DOHH2 (cell line): ENCODE measurements around the gene IYD.

Source experiments
- H3F3A ChIP-seq: fragments of 200-600 bp; sonication (generic), shearing (Covaris generic); 2 replicates; pipeline ENCODE4 v1.6.0; 2016; ENCODE audit warnings: antibody characterized with exemption, mild to moderate bottlenecking; ENCODE audit not compliant: control insufficient read depth, insufficient read depth
- H3K27ac ChIP-seq: fragments of 200-600 bp; sonication (generic); 2 replicates; pipeline ENCODE4 v1.5.1; 2014; ENCODE audit warnings: low read depth, mild to moderate bottlenecking, low read length, moderate library complexity
- H3K27me3 ChIP-seq: fragments of 200-600 bp; sonication (generic); 2 replicates; pipeline ENCODE4 v1.6.1; 2014; ENCODE audit warnings: mild to moderate bottlenecking, low read length, mixed read lengths; ENCODE audit not compliant: control insufficient read depth
- H3K36me3 ChIP-seq: fragments of 200-600 bp; sonication (generic); 2 replicates; pipeline ENCODE4 v1.6.1; 2014; ENCODE audit warnings: mild to moderate bottlenecking, low read length, moderate library complexity, mixed read lengths; ENCODE audit not compliant: control insufficient read depth
- H3K4me1 ChIP-seq: fragments of 200-600 bp; sonication (generic); 2 replicates; pipeline ENCODE4 v1.6.1; 2014; ENCODE audit warnings: mild to moderate bottlenecking, low read length, mixed read lengths; ENCODE audit not compliant: control insufficient read depth
- H3K4me2 ChIP-seq: fragments of 200-600 bp; sonication (generic); 2 replicates; pipeline ENCODE4 v1.6.0; 2014; ENCODE audit warnings: mild to moderate bottlenecking, low read length, moderate library complexity
- H3K4me3 ChIP-seq: fragments of 200-600 bp; sonication (generic); 2 replicates; pipeline ENCODE4 v1.5.1; 2014; ENCODE audit warnings: mild to moderate bottlenecking, low read length, mixed read lengths
- H3K79me2 ChIP-seq: fragments of 200-600 bp; sonication (generic); 2 replicates; pipeline ENCODE4 v1.6.1; 2014; ENCODE audit warnings: mild to moderate bottlenecking, low read length, mixed read lengths; ENCODE audit not compliant: control insufficient read depth
- H3K9me2 ChIP-seq: fragments of 200-600 bp; sonication (generic); replicated peaks from 2 replicates; pipeline ENCODE4 v1.6.1; 2014; ENCODE audit warnings: mild to moderate bottlenecking, low read length, mixed read lengths; ENCODE audit not compliant: control insufficient read depth
- H3K9me3 ChIP-seq: fragments of 200-600 bp; sonication (generic); 2 replicates; pipeline ENCODE4 v1.6.1; 2014; ENCODE audit warnings: antibody characterized with exemption, low read length, mixed read lengths; ENCODE audit not compliant: control insufficient read depth, insufficient read depth
- H4K20me1 ChIP-seq: fragments of 200-600 bp; sonication (generic); 2 replicates; pipeline ENCODE4 v1.6.0; 2014; ENCODE audit warnings: low read depth, mild to moderate bottlenecking, antibody characterized with exemption, low read length, moderate library complexity; ENCODE audit not compliant: control insufficient read depth, insufficient read depth
- CTCF ChIP-seq: fragments of 200-600 bp; sonication (generic); IDR thresholded peaks from one replicate; pipeline ENCODE4 v1.5.1; 2014; ENCODE audit warnings: antibody characterized with exemption, mild to moderate bottlenecking, low read depth, low read length; ENCODE audit not compliant: poor library complexity, severe bottlenecking
- EZH2phosphoT487 ChIP-seq: fragments of 200-600 bp; sonication (generic); IDR thresholded peaks from 2 replicates; pipeline ENCODE4 v1.6.1; 2017; ENCODE audit warnings: borderline replicate concordance, mild to moderate bottlenecking, antibody characterized with exemption, low read length, moderate library complexity, mixed read lengths

IYD gene

DNA sequence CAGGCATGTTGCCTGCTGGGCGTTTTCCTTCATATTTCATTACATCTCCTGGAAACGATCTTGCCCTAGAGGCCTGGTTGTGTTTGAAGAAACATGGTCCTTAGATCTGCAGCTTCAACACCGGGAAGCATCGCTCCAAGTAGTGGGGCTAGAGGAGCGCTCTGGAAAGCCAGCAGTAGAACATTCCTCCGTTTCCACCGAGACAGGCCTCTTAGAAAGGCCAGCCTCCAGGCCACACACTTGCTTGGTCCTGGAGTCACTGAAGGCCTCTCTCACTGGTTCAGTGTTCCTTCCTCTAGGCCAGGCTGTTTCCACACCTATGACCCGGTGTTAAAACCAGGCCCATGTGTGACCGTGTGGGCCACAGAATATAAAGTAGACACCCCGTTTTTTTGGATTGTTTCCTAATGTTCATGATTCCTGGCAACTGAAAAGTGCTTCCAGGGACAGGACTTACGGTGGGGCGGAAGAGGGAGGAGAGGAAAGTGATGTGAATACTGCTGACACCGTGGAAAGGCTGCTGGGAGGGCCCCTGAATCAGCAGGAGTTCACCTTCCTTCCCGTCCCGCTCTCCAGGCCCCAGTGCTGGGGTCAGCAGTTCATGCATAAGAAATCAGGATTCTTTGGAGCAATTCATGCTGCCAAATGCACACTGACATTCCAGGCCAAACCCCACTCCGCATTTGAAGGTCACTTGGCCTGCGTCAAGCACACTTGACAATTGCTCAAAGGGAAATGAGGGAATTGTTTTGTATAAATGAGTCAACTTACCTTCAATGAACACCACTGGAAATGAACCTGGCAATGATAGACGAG lies 83.8 kb downstream of the IYD start:
- H3F3A ChIP-seq, result no peaks in the 10 kb centered on the region
- H3K9me2 ChIP-seq, result no peaks in the 10 kb centered on the region
- H3K36me3 ChIP-seq, result no peaks in the 10 kb centered on the region
- TF ChIP-seq CTCF (no peak), EZH2phosphoT487 (no peak)
- H3K4me1 ChIP-seq, result peaks cover 17% of the 10 kb centered on the region
- H3K27me3 ChIP-seq, result no peaks in the 10 kb centered on the region
- no peak overlapping the region for H3K27ac ChIP-seq
- no peaks in the 10 kb centered on the region for H3K79me2 ChIP-seq
- no peak overlapping the region for H3K4me2 ChIP-seq
- no peak overlapping the region for H3K4me3 ChIP-seq
- H4K20me1 ChIP-seq, result no peaks in the 10 kb centered on the region
- no peaks in the 10 kb centered on the region for H3K9me3 ChIP-seq

- H3K4me3 ChIP-seq, result no peak overlapping the region
- H3K9me3 ChIP-seq, result no peaks in the 10 kb centered on the region
- no peaks in the 10 kb centered on the region for H3K36me3 ChIP-seq
- no peak overlapping the region for H3K27ac ChIP-seq
- H3F3A ChIP-seq, result no peaks in the 10 kb centered on the region
- no peaks in the 10 kb centered on the region for H3K9me2 ChIP-seq
- no peaks in the 10 kb centered on the region for H3K79me2 ChIP-seq
- no peaks in the 10 kb centered on the region for H3K27me3 ChIP-seq
- no peak overlapping the region for H3K4me2 ChIP-seq
- TF ChIP-seq CTCF (no peak), EZH2phosphoT487 (no peak)
- H3K4me1 ChIP-seq, result peaks cover 17% of the 10 kb centered on the region
- H4K20me1 ChIP-seq, result no peaks in the 10 kb centered on the region
Measured at GRCh38 chr6:150453357-150453756, 84.5 kb downstream of the IYD start.
